GM21825 (cell line): ENCODE data around the gene RPTOR.

ENCODE experiments used
- ATAC-seq: cut with Tn5 transposase; IDR thresholded peaks from one replicate; pipeline ENCODE4 v1.9.1; 2021; ENCODE audit warnings: mild to moderate bottlenecking, moderate library complexity; ENCODE audit not compliant: unreplicated experiment

The RPTOR gene

DNA sequence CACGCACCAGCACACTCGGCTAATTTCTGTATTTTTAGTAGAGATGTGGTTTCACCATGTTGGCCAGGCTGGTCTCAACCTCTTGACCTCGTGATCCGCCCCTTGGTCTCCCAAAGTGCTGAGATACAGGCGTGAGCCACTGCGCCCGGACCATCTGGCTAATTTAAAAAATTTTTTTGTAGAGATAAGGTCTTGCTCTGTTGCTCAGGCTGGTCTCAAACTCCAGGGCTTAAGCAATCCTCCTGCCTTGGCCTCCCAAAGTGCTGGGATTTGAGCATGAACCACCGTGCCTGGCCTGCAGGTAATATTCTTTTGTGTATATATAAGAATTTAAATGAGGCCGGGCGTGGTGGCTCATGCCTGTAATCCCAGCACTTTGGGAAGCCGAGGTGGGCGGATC, 115.0 kb downstream of the RPTOR start:
- ATAC-seq = no peak

DNA sequence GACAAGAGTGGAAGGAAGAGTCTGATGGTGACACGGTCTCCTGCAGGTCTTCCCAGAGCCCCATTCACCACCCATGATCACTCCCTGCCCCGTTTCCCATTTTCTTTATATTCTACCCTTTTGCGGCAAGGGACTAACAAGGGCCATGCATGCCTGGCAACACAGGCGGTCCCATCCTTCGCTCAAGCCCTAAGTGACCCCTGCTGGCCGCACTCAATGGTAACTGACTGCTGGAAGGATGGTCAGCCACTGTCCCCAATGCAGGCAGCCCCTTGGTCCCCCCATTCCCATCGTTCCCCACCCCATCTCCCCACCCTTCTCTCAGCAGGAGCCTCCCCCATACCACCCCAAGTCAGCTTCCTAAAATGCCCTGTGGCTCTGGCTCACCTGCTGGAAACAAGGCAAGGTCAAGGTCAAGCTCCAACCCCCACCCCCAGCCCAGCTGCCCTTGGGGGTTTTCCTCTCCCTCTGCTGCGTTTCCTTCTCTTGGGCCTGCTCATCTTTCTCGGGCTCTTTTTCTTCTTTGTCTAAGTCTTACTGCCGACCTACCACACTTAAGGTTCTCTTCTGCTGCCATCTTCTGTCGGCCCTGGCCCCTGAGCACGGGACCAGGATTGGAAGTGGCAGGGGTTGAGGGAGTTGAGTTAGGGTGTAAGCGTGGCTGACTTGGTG, 116.0 kb downstream of the RPTOR start:
- ATAC-seq = no peak

DNA sequence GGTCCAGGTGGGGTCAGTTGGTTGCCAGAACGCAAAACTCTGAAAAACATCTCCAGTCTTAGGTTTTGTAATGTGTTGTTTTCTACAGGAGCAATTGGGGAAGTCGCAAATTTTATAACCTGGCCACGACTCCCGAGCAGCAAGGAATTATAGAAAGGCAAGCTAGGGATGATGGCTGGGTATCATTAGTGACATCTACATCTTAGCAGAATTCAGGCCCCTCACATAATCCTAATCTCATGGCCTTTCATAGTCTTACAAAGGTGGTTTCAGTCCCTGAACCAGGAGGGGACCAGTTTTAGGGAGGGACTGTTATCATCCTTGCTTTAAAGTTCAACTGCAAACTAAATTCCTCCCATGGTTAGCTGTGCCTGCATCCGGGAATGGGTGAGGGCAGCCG, 117.9 kb downstream of the RPTOR start:
- ATAC-seq = no peak

DNA sequence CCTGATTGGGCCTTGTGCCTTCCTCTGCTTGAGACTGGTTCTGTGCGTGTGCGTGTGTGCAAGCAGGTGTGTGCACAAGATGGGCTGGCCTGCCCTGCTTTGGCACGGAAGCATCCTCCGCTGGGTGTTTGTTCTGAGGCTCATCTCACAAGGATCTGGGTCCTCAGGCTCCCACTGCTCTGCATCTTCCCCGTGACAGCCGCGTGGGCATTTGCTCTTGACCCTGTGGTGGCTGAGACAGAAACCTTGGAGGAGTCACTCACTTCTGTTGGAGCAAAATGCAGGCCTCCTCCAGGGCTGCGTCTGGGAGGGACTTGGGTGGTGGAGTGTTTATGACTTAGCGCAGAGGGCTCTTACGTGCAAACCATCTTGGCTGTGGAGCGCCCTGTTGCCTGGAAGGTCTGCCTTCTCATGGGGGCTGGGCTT, 119.2 kb downstream of the RPTOR start:
- no peak for ATAC-seq

DNA sequence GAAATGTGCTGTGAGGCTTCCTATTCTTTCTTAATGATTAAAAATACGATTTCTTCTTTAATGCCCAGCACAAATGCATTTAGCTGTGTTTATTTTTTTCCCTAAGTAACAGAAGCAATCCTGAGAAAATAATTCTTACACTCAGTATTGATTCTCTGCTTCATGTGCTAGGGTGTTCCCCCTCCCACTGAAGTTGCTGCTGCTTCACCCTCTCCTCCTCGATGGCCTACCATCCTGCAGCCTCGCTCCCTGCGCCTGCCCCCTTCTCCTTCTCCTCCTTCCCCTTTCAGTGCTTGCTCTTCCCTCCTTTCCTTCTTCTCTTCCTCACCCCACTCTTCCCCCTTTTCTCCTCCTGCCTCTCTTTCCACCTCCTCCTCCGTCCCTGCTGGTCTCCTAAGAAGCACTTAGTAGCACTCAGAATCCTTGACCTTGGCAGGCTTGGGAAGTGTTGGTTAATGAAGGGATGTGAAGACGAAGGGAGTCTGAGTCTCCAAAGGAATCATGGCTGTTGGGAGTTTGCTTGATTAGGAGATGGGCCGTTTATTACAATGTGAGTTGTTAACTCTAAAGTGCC, 119.7 kb downstream of the RPTOR start:
- no peak for ATAC-seq

DNA sequence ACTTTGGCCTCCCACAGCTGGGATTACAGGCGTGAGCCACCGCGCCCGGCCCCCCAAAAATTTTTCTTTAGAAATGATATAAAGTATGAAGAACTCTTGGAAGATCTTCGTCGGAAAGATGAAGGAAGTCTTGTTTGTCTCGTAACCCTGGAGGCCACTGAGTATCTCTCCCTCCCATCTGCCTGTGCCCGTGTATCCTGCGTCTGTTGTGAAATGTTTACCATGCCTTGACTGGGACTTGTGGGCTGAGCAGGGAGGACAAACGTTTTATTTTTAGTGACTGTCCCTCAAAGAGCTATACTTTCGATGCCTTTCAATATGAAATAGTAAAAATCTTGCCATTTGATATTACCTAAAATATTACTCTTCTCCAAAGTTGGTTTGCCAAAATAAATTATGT, 121.2 kb downstream of the RPTOR start:
- ATAC-seq = no peak

DNA sequence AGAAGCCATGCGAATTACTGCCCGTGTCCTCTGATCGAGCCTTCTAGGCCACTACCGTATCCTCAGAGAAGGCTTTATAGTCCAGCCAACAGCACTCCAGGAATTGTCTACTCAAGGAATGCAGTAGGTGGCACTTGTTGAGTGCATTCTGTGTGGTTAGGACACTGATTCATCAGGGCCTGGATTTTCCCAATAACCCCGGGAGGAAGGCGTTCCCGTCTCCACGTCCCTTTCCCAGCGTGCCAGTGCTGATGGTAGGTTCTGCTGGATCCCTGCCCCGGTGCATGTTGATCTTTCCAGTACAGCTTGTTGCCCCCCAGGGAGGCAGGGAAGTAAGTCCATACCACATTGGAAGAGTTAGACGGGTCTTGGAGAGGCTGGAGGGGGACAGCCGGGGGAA, 122.2 kb downstream of the RPTOR start:
- ATAC-seq = no peak

DNA sequence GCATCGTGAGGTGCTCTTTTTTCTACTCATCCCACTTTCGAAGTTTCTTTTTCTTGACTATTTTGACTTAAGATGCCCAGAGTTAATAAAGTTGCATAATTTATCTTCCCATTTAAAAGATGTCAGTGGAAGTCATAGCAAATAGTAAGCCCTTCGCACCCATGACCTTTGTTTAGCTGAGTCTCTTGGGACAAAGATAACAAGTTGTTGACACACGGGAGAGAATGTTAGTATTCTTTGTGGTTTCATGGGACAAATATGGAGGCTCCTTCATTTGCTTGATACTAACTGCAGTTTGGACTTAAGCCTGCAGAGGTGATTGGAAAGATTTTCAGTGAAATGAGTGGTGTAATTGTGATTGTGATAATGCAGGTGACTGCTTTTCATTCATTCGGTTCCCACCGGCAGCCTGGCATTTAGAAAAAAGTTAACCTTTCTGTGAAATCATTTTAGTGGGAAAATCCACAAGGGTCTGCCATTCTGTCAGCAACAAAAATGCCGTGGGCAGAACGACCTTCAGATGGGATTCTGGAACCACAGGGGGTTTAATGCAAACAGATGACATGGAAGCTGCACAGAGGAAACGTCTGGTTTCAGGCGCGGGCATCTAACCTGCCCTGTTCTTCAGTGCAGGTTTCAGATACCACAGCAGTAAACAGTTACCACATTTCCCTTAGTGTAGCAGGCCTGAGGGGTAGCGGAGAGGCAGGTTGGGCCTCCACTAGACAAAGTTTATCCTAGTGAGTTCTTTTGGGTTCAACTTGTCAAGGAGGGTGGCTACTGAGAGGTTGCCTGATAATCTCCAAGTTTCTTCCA, 123.0 kb downstream of the RPTOR start:
- ATAC-seq = no peak

DNA sequence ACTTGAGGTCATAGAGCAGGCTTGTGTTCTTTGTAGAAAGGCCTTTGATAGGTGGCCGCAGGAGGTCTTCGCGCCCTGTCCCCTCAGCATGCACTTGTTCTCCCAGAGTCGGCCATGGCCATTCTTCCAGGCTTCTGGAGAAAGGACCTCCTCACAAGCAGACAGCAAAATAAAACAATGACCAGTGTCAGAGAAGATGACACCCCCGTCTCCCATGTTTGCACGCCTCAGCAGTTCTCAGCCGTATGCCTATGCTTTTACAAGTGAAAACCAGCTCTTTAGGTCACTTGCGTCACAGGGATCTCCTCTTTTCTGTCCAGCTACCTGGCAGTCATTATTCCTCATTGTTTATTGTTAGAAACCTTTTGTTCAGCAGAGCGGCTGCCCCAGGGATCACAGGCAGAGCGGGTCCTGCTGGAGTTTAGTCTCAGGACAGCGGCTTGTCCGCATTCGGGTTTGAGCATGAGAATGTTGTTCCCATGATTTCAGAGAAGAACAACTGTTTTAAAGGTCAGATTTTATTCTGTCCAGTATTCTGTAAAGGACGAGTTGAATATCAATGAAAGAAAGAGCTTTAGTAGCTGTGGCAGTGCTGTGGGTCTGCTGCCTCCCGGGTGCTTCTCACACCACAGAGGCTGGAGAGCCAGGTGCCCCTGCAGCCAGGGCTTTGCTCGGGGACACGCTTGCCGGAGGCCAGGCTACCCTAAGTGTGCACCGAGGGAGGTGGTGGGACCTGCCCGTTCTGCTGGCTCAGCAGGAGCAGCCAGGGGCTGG, 123.9 kb downstream of the RPTOR start:
- no peak for ATAC-seq

DNA sequence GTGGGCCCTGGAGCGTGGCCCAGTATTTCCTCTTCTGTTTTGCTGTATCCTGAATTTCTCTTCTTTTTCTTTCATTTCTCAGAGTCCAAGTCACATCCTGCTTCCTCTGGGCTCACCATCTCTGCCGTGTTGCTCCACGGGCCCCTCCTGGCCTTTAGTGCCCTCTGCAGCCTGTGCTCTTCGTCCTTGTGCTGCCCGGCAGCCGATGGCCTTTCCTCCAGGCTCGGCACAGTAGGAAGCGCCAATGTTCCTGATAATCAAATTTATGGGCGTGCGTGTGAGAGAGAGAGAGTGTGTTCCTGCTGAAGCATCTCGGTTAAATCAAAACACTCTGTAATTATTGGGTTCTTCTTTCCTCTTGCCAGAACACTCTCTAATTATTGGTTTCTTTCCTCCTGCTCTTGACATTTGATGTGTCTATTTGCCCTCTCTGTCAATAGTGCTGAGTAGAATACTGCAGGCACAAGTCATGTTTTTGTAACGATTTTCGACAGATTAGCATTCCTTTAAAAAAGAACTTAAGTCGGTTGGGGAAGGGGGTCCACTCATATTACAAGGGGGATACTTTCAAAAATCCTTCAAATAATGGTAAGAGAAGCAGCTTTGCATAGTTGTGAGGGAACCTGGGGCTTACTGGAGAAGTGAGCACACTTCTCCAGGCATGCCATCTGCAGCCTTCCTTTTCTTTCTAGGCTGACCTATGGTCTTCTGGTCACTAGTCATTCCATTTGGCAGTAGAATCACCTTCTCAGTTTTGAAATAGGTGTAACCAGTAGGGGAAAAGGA, 126.6 kb downstream of the RPTOR start:
- no peak for ATAC-seq

DNA sequence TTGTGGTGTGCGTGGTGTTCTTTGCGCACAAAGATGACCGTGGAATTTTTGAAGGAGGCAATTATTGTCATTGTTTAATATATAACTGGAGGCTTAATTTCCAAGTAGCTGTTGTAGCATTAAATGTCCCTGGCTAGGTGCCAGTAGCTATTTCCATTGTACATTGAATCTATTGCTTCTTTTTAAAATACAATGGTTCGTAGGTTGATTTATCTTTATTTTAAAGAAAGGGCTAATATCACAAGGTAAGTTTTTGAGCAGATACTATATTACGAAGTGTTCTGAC, 127.1 kb downstream of the RPTOR start:
- ATAC-seq = no peak

DNA sequence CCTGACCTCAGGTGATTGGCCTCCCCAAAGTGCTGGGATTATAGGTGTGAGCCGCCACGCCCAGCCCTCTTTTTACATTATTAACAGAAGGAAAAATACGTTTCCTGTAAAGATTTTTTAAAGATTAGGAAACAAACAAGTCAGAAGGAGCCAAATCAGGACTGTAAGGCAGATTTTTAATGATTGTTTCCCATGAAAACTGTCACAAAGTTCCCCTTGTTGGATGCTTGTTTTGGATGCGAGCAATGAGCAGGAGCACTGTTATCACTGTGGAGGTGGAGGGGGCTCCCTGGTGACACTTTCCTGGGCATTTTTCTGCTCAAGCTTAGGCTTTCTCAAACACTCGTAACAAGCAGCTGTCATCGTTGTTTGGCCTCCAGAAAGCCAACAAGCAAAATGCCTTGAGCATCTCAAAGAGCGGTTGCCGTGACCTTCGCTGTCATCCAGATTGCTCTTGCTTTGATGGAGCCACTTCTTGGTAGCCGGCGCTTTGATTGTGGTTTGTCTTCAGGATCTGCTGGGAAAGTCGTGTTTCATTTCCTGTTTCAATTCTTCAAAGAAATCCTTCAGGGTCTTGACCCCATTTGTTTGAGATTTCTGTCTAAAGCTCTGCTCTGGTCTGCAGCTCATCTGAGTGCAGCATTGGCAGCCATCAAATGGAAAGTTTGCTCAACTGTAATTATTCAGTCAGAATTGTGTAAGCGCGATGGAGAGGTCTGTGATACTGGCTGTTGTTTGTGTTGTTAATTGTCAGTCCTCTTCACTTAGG, 128.7 kb downstream of the RPTOR start:
- ATAC-seq = no peak

DNA sequence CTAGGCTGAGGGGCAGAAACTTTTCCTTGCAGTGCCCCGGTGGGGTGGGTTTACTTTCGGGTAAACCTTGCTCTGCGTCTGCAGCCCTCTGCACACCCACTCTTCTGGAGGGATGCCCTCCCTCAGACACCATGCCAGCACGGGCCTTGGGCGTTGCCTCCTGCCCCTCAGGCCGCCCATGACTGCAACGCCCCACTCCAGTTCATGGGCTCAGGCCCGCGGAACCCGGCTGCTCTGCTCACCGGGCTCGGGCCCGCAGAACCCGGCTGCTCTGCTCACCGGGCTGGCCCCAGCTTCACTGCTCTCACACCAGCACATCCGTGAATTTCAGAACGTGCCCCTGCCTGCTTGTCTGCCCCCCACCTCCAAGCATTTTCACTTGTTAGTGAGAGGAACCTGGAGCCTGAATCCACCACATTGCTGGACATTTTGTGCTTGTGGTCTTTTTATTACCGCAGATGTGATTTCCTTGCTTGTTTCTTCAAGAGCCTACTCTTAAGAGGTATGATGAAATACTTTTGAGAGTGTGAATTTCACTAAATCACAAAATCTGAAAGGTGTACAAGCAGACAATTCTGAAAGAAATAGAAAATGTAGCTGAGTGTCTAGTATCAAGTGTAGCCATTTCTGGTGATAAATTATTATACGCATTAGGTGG, 130.9 kb downstream of the RPTOR start:
- ATAC-seq = no peak

DNA sequence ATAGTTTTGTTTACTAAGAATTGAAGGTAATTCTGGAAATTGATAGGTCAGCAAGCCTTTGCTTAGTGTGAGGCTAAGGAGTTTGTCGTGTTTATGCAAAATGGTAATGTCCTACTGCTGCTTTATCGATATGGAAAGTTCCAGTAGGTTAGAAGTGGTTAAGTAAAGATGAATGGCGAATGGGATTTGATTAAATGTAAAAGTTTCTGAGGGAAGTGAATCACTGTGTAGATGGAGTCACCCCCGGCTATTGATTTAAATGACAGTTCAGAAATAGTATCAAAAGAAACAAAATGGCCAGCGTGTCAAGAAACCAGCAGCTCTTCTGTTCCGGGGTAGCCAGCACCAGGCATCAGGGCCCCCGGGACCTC, 131.4 kb downstream of the RPTOR start:
- no peak for ATAC-seq

DNA sequence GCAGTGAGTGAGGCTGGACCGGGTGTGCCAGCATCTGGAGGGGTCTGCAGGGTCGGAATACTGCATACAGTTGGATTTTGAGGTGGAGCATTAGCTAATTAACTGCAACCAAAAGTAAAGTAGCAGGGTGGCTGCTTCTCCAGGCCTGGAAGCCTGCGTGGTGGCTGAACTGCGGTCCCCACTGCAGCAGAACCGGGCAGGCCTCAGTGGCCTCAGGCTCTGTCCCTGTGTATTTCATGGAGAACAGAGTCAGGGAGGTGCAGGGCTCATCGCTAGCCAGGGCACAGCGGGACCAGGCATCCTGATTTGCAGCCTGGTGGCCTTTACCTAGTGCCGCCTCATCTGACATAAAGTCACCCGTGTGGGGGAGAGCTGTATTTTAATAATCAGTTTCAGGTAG, 131.9 kb downstream of the RPTOR start:
- no peak for ATAC-seq

DNA sequence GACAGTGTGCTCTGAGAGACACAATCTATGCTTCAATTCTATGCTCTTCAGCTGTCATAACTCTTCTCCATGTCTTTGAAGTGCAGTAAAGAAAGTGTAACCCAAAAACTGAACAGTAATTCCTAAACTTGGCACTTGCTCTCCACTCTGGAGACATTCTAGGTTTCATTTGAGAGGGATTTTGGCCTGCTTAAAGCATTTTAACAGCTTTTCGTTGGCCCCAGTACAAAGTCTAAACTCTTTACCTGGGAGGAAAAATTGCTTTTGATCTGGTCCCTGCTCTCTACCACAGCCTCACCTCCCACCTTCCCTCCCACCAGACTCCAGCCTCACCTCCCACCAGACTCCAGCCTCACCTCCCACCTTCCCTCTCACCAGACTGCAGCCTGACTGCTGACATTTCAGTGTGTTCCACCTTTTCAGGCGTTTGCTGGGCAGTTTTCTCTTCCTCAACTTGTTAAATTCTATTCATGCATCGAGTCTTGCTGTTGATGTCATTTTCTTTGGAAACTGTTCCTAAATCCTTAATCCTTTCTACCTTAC, 132.6 kb downstream of the RPTOR start:
- ATAC-seq = no peak

DNA sequence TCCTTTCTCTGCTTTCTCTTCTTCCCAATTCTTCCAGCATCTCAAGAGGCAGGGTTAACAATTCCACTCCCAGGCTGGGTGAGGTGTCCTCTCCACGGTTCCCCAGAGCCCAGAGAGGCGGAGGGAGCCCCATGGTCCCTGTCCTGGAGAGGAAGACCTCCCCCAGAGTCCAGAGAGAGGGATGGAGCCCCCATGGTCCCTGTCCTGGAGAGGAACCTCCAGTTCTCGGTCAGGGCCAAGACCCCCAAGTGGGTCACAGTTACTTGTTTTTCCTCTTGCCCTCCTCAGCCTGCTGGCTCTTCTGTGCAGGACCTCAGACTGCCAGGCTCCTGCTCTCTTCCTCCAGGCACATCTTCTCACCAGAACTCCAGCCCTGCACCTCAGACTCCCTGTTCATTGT, 135.2 kb downstream of the RPTOR start:
- ATAC-seq = no peak

DNA sequence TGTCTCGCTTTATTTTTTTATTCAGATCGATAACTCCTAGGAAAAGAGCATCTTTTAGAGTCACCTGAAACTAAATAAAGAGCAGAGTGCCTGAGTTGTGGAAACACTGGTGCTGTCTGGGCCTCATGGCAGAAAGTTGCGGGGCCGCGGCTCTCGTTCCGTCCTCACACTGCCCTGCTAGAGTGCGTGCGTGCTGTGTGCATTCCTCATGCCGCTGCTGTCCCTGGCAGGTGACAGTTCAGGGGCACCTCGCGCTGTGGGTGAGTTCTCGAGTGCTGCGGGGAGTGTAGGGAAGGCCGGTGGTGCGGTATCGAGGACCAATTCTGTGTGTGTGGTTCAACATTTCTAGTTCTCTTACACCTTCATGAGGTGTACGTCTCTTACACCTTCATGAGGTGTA, 136.6 kb downstream of the RPTOR start:
- ATAC-seq = no peak

DNA sequence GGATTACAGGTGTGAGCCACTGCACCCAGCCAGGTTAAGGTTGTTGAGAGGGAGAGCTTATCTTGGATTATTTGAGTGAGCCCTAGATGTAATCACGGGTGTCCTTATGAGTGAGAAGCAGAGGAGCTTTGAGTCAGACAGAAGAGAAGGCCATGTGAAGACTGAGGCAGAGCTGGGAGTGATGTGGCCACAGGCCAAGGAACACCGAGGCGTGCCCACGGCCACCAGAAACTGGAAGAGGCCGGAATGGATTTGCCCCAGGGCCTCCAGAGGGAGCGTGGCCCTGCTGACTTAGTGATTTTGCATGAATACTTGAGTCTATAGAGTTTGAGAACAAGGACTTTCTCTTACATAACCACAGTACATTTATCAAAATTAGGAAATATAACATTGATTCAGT, 137.7 kb downstream of the RPTOR start:
- ATAC-seq = no peak
